ENCODE results near the gene TSPAN18.

DNA sequence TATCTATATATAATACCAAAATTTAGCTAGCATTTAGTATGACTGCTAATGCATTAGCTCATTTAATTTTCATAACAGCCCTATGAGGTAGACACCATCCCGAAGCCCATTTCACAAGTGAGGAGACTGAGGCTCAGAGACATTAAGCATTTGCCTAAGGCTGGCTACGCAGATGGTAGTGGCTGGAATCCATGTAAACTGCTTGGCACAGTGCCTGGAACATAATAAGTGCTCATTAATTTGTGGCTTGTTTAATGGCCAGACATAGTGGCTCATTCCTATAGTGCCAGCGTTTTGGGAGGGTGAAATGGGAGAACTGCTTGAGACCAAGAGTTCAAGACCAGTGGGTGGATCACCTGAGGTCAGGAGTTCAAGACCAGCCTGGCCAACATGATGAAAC lies 241.7 kb downstream of the TSPAN18 start:
- TF ChIP-seq POLR2AphosphoS5 (IDR thresholded peaks at IDR 0.05) (no peak), POLR2A (IDR thresholded peaks at IDR 0.05; ENCODE audit: low read depth) (no peak), EP300 (IDR thresholded peaks at IDR 0.05) (no peak)
- TF ChIP-seq, protein P1, sequence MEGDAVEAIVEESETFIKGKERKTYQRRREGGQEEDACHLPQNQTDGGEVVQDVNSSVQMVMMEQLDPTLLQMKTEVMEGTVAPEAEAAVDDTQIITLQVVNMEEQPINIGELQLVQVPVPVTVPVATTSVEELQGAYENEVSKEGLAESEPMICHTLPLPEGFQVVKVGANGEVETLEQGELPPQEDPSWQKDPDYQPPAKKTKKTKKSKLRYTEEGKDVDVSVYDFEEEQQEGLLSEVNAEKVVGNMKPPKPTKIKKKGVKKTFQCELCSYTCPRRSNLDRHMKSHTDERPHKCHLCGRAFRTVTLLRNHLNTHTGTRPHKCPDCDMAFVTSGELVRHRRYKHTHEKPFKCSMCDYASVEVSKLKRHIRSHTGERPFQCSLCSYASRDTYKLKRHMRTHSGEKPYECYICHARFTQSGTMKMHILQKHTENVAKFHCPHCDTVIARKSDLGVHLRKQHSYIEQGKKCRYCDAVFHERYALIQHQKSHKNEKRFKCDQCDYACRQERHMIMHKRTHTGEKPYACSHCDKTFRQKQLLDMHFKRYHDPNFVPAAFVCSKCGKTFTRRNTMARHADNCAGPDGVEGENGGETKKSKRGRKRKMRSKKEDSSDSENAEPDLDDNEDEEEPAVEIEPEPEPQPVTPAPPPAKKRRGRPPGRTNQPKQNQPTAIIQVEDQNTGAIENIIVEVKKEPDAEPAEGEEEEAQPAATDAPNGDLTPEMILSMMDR (IDR thresholded peaks at IDR 0.05): no peak
